MM.1S (cell line): ENCODE results near the gene WDR17.

Experiments used
- CTCF ChIP-seq: fragments of 300-600 bp; sonication (generic); IDR thresholded peaks from 2 replicates; pipeline ENCODE4 v1.5.1; 2016; ENCODE audit warnings: antibody characterized with exemption, low read length, mixed read lengths
- EZH2phosphoT487 ChIP-seq: fragments of 300-600 bp; sonication (generic); IDR thresholded peaks from 2 replicates; pipeline ENCODE4 v1.6.1; 2018; ENCODE audit warnings: antibody characterized with exemption, low read length

- TF ChIP-seq CTCF (no peak), EZH2phosphoT487 (no peak)
Observed at GRCh38 chr4:176229645-176230044, 164.0 kb downstream of the WDR17 start.
